OCI-LY7 (cell line): Measurements from ENCODE around the gene GCFC2.

Experiments used
- EZH2phosphoT487 ChIP-seq: fragments of 200-600 bp; sonication (generic); IDR thresholded peaks from 2 replicates; pipeline ENCODE4 v1.6.1; 2018; ENCODE audit warnings: low read depth, borderline replicate concordance, mild to moderate bottlenecking, mixed run types, antibody characterized with exemption, low read length, moderate library complexity, mixed read lengths
- TF ChIP-seq, protein P1 (sequence below): fragments of 200-600 bp; sonication (generic); conservative IDR thresholded peaks from 2 replicates; pipeline ENCODE4 v1.5.1; 2014; ENCODE audit warnings: mild to moderate bottlenecking, antibody characterized with exemption, low read length, moderate library complexity, mixed read lengths

DNA sequence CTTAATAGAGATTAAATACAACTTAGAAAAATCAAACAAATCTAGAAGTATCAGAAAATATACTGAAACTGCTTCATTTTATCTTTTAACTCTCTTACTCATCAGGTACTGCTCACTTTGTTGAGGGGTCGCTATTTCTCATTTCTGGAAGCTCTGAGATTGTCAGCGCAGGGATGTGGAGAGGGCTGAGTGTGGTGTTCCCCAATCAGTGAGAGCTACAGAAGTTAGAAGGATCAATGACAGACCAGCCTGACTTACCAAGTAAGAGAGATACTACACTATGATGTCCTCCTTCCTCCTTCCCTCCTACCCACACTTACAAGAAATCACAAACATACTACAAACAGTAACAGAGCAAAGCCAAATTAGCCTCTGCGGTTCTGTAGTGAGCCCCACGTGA, 8.1 kb downstream of the GCFC2 start:
- TF ChIP-seq, protein P1, sequence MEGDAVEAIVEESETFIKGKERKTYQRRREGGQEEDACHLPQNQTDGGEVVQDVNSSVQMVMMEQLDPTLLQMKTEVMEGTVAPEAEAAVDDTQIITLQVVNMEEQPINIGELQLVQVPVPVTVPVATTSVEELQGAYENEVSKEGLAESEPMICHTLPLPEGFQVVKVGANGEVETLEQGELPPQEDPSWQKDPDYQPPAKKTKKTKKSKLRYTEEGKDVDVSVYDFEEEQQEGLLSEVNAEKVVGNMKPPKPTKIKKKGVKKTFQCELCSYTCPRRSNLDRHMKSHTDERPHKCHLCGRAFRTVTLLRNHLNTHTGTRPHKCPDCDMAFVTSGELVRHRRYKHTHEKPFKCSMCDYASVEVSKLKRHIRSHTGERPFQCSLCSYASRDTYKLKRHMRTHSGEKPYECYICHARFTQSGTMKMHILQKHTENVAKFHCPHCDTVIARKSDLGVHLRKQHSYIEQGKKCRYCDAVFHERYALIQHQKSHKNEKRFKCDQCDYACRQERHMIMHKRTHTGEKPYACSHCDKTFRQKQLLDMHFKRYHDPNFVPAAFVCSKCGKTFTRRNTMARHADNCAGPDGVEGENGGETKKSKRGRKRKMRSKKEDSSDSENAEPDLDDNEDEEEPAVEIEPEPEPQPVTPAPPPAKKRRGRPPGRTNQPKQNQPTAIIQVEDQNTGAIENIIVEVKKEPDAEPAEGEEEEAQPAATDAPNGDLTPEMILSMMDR, result no peak
- no peak for TF ChIP-seq EZH2phosphoT487
